NCI-H2107 treated with DMSO at 0.1 percent for 48 hours (cell line): Measurements from ENCODE around the gene STK26.
"Not testable (repeated sequence)": the region's sequence is repeated elsewhere in the genome, so short reads cannot be mapped to it uniquely, and the experiment has no call there.

ENCODE experiments used
- DNase-seq: peaks from one replicate; lab custom pipeline; 2025; ENCODE audit not compliant: unreplicated experiment; lab: John Stamatoyannopoulos, UW

The STK26 gene

GRCh38 chrX:132022967-132023895 lies at the start of gene STK26:
STK26 (plus strand) TSS chrX:132023302; CDS start chrX:132023618, 316 bp downstream.
- DNase-seq: peak; percentile 54

- DNase-seq: no peak
These were observed 47.3 kb upstream of the STK26 start for GRCh38 chrX:131975851-131976250.

- DNase-seq: no peak
These were observed 45.5 kb upstream of the STK26 start for GRCh38 chrX:131977619-131978018.

GRCh38 chrX:131979116-131979515 lies 44.0 kb upstream of the STK26 start:
- no peak for DNase-seq

GRCh38 chrX:131985526-131986049 lies 37.5 kb upstream of the STK26 start:
- DNase-seq: no peak

- DNase-seq: no peak
These were observed 35.9 kb upstream of the STK26 start for GRCh38 chrX:131987252-131987651.

- no peak for DNase-seq
These were observed 34.9 kb upstream of the STK26 start for GRCh38 chrX:131988236-131988635.

- no peak for DNase-seq
These were observed 22.0 kb upstream of the STK26 start for GRCh38 chrX:132001127-132001526.

- no peak for DNase-seq
These were observed 18.4 kb upstream of the STK26 start for GRCh38 chrX:132004728-132005127.

GRCh38 chrX:132009350-132009749 lies 13.8 kb upstream of the STK26 start:
- no peak for DNase-seq

- DNase-seq: not testable (repeated sequence)
These were observed 12.9 kb upstream of the STK26 start for GRCh38 chrX:132010213-132010612.

- DNase-seq: peak; percentile 8
These were observed 7.2 kb upstream of the STK26 start for GRCh38 chrX:132015875-132016274.

GRCh38 chrX:132016628-132017430 lies 6.3 kb upstream of the STK26 start:
- no peak for DNase-seq

- no peak for DNase-seq
These were observed 5.5 kb upstream of the STK26 start for GRCh38 chrX:132017431-132018185.

- peak; percentile 28 for DNase-seq
These were observed 720 bp upstream of the STK26 start for GRCh38 chrX:132022198-132022966.

- peak; percentile 34 for DNase-seq
These were observed 839 bp downstream of the STK26 start for GRCh38 chrX:132023896-132024386.

- no peak for DNase-seq
These were observed 1.9 kb downstream of the STK26 start for GRCh38 chrX:132025041-132025440.

GRCh38 chrX:132030264-132030663 lies 7.2 kb downstream of the STK26 start:
- DNase-seq: no peak

- DNase-seq: no peak
These were observed 8.8 kb downstream of the STK26 start for GRCh38 chrX:132031867-132032266.

- DNase-seq: no peak
These were observed 10.1 kb downstream of the STK26 start for GRCh38 chrX:132033166-132033565.
